Measurements from ENCODE around the gene POU2F1. TPM values are rescaled to one million over a fixed set of nuclear protein-coding genes. Genes with fewer than 3 reads are reported as not detected.

Gene POU2F1
- total and polyA plus RNA-seq, 8 donors: 1.4 to 7.3 (median 5.8) TPM

- Histone ChIP-seq H3K4me1 (peaks cover 0 to 5% (median 0%) of the 10 kb centered on the region in 3 donors), H3K4me3 (peak overlapping the region; percentile 49 to 90 (median 73)), H3K36me3 (no peaks in the 10 kb centered on the region), H3K9me3 (no peaks in the 10 kb centered on the region), H3K27ac (peak overlapping the region; percentile 67 to 88 (median 75)), H3K27me3 (no peaks in the 10 kb centered on the region)
- no peak for TF ChIP-seq CTCF (IDR thresholded peaks at IDR 0.05)
- DNase-seq (no peak), ATAC-seq (no peak), FAIRE-seq (no peak)
- intact Hi-C loops (cut with DNase I): no loop called here
- WGBS, 2 donors: 26 to 39% methylated on average over 12 to 19 of the region's 19 CpGs
Observed at GRCh38 chr1:167454304-167454893, 233.7 kb downstream of the POU2F1 start.

DNA sequence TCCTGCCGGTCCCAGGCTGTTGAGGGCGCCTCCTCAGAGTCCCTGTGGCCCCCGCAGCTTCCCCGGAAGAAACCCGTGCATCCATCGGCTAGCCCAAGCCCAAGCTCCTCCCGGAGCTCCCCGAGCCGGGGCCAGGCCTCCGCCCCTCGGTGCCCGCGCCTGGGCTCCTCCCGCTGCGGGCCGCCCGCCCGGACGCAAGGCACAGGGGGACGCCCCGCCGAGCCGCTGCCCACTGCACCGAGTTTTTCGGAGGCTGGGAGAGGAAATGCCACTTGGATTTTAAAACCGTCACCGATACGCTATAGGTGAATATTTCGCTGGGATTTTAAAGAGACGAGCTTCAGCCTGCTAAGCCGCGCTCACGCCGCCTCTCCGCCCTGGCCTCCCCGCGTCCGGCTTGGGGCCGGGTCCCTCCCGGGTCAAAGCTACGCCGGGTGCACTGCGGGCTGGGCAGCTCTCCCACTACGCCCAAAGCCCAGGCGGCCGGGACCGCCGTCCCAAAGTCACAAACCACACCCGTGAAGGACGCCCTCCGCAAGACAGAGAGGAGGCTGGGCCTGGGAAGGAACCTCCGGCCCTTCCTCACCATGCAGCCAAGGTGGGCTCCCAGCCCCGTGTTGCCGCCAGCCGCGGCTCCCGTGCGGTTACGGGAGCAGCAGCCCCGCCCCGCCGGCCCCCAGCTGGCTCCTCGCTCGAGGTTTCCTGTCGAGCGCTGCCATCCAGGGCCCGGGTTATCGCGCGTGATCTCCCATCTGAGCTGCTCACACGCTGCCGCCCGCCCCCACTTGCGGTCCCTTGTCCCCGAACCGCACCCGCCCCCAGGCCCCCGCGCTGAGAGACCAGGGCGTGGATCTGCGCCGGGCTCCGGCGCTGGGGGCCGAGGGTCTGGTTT is 234.5 kb downstream of the POU2F1 start:
- no peak for FAIRE-seq
- peak; percentile 59 to 87 (median 74) for DNase-seq
- peaks cover 0 to 5% (median 0%) of the 10 kb centered on the region in 3 donors for H3K4me1 ChIP-seq
- WGBS, 2 donors: 0 to 1% methylated on average over 69 to 85 of the region's 85 CpGs
- H3K27ac ChIP-seq: peak overlapping the region; percentile 67 to 88 (median 75)
- H3K36me3 ChIP-seq: no peaks in the 10 kb centered on the region
- TF ChIP-seq CTCF (IDR thresholded peaks at IDR 0.05): no peak
- peak overlapping the region; percentile 49 to 90 (median 73) for H3K4me3 ChIP-seq
- ATAC-seq: peak; percentile 84 to 90 (median 88)
- intact Hi-C loops (cut with DNase I): no loop called here
- no peaks in the 10 kb centered on the region for H3K9me3 ChIP-seq
- no peaks in the 10 kb centered on the region for H3K27me3 ChIP-seq

DNA sequence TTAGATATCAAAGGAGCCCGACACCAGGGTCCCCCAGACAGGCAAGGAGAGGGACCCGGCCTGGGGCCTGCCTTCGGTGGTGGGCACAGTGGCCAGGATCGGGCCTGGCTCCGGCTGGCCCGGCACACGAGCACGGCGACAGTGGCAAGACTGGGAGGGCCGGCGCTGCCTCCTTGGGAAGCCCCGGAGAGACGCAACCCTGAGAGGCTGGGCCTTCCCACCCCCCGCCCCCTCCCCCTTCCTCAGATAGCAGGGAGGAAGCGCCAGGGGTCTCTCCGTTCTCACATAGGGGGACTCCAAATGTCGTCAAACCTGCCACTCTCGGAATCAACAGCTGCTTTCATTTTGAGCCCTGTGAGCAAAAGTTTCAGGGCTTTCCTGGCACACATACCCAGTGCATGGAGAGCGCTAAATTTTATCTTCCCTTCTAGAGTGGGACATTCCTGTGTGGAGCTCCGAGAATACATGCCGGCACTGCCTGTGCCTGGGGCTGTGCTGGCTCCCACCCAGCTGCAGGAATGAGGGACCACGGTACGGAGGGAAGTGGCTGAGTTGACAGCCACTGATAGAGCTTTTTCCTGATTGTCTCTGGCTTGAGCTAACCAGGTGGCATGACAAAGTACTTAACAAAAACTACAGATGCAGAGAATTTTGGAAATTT is 235.2 kb downstream of the POU2F1 start:
- H3K27ac ChIP-seq: peak overlapping the region; percentile 67 to 88 (median 75)
- intact Hi-C loops (cut with DNase I): no loop called here
- no peak for FAIRE-seq

GRCh38 chr1:167456524-167456923 is 235.8 kb downstream of the POU2F1 start:
- ATAC-seq (no peak), DNase-seq (no peak), FAIRE-seq (no peak)
- Histone ChIP-seq H3K27ac (peak overlapping the region in 1 of 4 donors; percentile 67), H3K4me3 (no peak overlapping the region), H3K9me3 (no peaks in the 10 kb centered on the region), H3K27me3 (no peaks in the 10 kb centered on the region), H3K4me1 (peaks cover 0 to 5% (median 0%) of the 10 kb centered on the region in 3 donors), H3K36me3 (no peaks in the 10 kb centered on the region)
- WGBS, 2 donors: 88 to 95% methylated on average over 5 of the region's 5 CpGs
- TF ChIP-seq CTCF (IDR thresholded peaks at IDR 0.05): no peak
- intact Hi-C loops (cut with DNase I): no loop called here

More for the DNA sequence above, 235.2 kb downstream of the POU2F1 start:
- 1% methylated on average over 23 of the region's 23 CpGs for WGBS, 2 donors
- ATAC-seq (peak; percentile 64 to 82 (median 74)), DNase-seq (peak in 4 of 6 donors; percentile 29 to 78 (median 46))
- H3K9me3 ChIP-seq: no peaks in the 10 kb centered on the region
- TF ChIP-seq CTCF (IDR thresholded peaks at IDR 0.05): no peak
- peak overlapping the region; percentile 49 to 90 (median 73) for H3K4me3 ChIP-seq
- no peaks in the 10 kb centered on the region for H3K36me3 ChIP-seq
- peaks cover 0 to 5% (median 0%) of the 10 kb centered on the region in 3 donors for H3K4me1 ChIP-seq
- no peaks in the 10 kb centered on the region for H3K27me3 ChIP-seq

Data from pancreas (tissue), 10 donors.